Measurements from ENCODE around the gene LHX5. TPM values are rescaled to one million over a fixed set of nuclear protein-coding genes. Genes with fewer than 3 reads are reported as not detected.

Gene LHX5
- total RNA-seq, 1 experiment from 2014 or later = 0.65 TPM

GRCh38 chr12:113482334-113482733 is 10.7 kb upstream of the LHX5 start:
- Histone ChIP-seq H3K9me3 (ENCODE audit: insufficient read depth, low read depth) (no peaks in the 10 kb centered on the region), H4K20me1 (ENCODE audit: insufficient read depth) (peaks cover 8% of the 10 kb centered on the region; the same call in 1 of the 2 replicates), H3K4me3 (no peak overlapping the region), H3K36me3 (ENCODE audit: low read depth) (no peaks in the 10 kb centered on the region), H3K4me2 (no peak overlapping the region), H3F3A (ENCODE audit: insufficient read depth, low read depth) (no peaks in the 10 kb centered on the region), H3K27me3 (ENCODE audit: insufficient read depth, low read depth) (peaks cover 95% of the 10 kb centered on the region), H3K9me2 (ENCODE audit: insufficient read depth) (no peaks in the 10 kb centered on the region), H3K79me2 (ENCODE audit: low read depth) (no peaks in the 10 kb centered on the region), H3K27ac (no peak overlapping the region), H2AFZ (no peak overlapping the region), H3K4me1 (replicated peaks; ENCODE audit: insufficient read depth) (no peaks in the 10 kb centered on the region)
- TF ChIP-seq EZH2 (IDR thresholded peaks at IDR 0.05; ENCODE audit: low read depth) = no peak
- TF ChIP-seq, protein P1, sequence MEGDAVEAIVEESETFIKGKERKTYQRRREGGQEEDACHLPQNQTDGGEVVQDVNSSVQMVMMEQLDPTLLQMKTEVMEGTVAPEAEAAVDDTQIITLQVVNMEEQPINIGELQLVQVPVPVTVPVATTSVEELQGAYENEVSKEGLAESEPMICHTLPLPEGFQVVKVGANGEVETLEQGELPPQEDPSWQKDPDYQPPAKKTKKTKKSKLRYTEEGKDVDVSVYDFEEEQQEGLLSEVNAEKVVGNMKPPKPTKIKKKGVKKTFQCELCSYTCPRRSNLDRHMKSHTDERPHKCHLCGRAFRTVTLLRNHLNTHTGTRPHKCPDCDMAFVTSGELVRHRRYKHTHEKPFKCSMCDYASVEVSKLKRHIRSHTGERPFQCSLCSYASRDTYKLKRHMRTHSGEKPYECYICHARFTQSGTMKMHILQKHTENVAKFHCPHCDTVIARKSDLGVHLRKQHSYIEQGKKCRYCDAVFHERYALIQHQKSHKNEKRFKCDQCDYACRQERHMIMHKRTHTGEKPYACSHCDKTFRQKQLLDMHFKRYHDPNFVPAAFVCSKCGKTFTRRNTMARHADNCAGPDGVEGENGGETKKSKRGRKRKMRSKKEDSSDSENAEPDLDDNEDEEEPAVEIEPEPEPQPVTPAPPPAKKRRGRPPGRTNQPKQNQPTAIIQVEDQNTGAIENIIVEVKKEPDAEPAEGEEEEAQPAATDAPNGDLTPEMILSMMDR (conservative IDR thresholded peaks at IDR 0.05) = no peak
- BruUV-seq (replicated peaks) = no TSS peak
- CTCF ChIA-PET = no interaction called here
- POLR2A ChIA-PET (ENCODE audit: unreplicated experiment) = no interaction called here
- DNase-seq = no peak
- intact Hi-C loops (cut with micrococcal nuclease; ENCODE audit: unreplicated experiment) = no loop called here

- POLR2A ChIA-PET (ENCODE audit: unreplicated experiment) = no interaction called here
- Histone ChIP-seq H3K9me2 (ENCODE audit: insufficient read depth) (no peaks in the 10 kb centered on the region), H3K4me2 (no peak overlapping the region), H3K4me3 (no peak overlapping the region), H3K27me3 (ENCODE audit: insufficient read depth, low read depth) (peaks cover 88% of the 10 kb centered on the region), H4K20me1 (ENCODE audit: insufficient read depth) (peaks cover 8% of the 10 kb centered on the region; the same call in 1 of the 2 replicates), H3K79me2 (ENCODE audit: low read depth) (no peaks in the 10 kb centered on the region), H3K36me3 (ENCODE audit: low read depth) (no peaks in the 10 kb centered on the region), H2AFZ (no peak overlapping the region), H3K9me3 (ENCODE audit: insufficient read depth, low read depth) (no peaks in the 10 kb centered on the region), H3K27ac (no peak overlapping the region), H3K4me1 (replicated peaks; ENCODE audit: insufficient read depth) (no peaks in the 10 kb centered on the region), H3F3A (ENCODE audit: insufficient read depth, low read depth) (no peaks in the 10 kb centered on the region)
- BruUV-seq (replicated peaks) = no TSS peak
- TF ChIP-seq, protein P1 (conservative IDR thresholded peaks at IDR 0.05) = no peak
- no peak for TF ChIP-seq EZH2 (IDR thresholded peaks at IDR 0.05; ENCODE audit: low read depth)
- intact Hi-C loops (cut with micrococcal nuclease; ENCODE audit: unreplicated experiment) = no loop called here
- CTCF ChIA-PET = no interaction called here
- no peak for DNase-seq
Measured at GRCh38 chr12:113480336-113480971, 8.8 kb upstream of the LHX5 start.

- no TSS peak for BruUV-seq (replicated peaks)
- ChIA-PET POLR2A (ENCODE audit: unreplicated experiment) (no interaction called here), CTCF (no interaction called here)
- no peaks in the 10 kb centered on the region for H3K9me2 ChIP-seq (ENCODE audit: insufficient read depth)
- DNase-seq = no peak
- no peak overlapping the region for H3K27ac ChIP-seq
- H4K20me1 ChIP-seq (ENCODE audit: insufficient read depth) = peaks cover 8% of the 10 kb centered on the region; the same call in 1 of the 2 replicates
- no peak overlapping the region for H3K4me3 ChIP-seq
- H2AFZ ChIP-seq = no peak overlapping the region
- no peak for TF ChIP-seq EZH2 (IDR thresholded peaks at IDR 0.05; ENCODE audit: low read depth)
- TF ChIP-seq, protein P1 (conservative IDR thresholded peaks at IDR 0.05) = no peak
- no peaks in the 10 kb centered on the region for H3K36me3 ChIP-seq (ENCODE audit: low read depth)
- no peaks in the 10 kb centered on the region for H3K4me1 ChIP-seq (replicated peaks; ENCODE audit: insufficient read depth)
- no peak overlapping the region for H3K4me2 ChIP-seq
- H3F3A ChIP-seq (ENCODE audit: insufficient read depth, low read depth) = no peaks in the 10 kb centered on the region
- intact Hi-C loops (cut with micrococcal nuclease; ENCODE audit: unreplicated experiment) = no loop called here
- H3K27me3 ChIP-seq (ENCODE audit: insufficient read depth, low read depth) = peaks cover 88% of the 10 kb centered on the region
- no peaks in the 10 kb centered on the region for H3K79me2 ChIP-seq (ENCODE audit: low read depth)
- no peaks in the 10 kb centered on the region for H3K9me3 ChIP-seq (ENCODE audit: insufficient read depth, low read depth)
Measured at GRCh38 chr12:113479590-113480335, 8.1 kb upstream of the LHX5 start.

All from PC-9 (cell line).